Measurements from ENCODE around the gene DAPK2.

DAPK2 gene

GRCh38 chr15:63895787-63896218 is 150.5 kb downstream of the DAPK2 start:
- DNase-seq (ENCODE audit: low read depth in 4 of 4, low spot score in 1 of 4) = no peak

GRCh38 chr15:63895194-63895593 is 151.1 kb downstream of the DAPK2 start:
- DNase-seq (ENCODE audit: low read depth in 4 of 4, low spot score in 1 of 4) = no peak

DNA sequence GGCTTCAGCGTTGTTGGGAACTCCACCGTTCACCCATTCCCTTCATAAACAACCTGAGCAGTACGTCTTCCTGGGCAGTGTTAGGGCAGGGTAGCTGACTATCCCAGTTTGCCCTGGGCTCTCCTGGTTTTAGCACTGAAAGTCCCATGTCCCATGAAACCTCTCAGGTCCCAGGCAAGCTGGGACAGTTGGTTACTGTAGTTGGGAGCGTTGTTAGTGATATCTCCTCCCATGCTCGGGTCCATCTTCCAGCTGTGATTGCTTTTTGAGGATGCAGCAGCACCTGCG is 151.7 kb downstream of the DAPK2 start:
- no peak for DNase-seq (ENCODE audit: low read depth in 4 of 4, low spot score in 1 of 4)

DNA sequence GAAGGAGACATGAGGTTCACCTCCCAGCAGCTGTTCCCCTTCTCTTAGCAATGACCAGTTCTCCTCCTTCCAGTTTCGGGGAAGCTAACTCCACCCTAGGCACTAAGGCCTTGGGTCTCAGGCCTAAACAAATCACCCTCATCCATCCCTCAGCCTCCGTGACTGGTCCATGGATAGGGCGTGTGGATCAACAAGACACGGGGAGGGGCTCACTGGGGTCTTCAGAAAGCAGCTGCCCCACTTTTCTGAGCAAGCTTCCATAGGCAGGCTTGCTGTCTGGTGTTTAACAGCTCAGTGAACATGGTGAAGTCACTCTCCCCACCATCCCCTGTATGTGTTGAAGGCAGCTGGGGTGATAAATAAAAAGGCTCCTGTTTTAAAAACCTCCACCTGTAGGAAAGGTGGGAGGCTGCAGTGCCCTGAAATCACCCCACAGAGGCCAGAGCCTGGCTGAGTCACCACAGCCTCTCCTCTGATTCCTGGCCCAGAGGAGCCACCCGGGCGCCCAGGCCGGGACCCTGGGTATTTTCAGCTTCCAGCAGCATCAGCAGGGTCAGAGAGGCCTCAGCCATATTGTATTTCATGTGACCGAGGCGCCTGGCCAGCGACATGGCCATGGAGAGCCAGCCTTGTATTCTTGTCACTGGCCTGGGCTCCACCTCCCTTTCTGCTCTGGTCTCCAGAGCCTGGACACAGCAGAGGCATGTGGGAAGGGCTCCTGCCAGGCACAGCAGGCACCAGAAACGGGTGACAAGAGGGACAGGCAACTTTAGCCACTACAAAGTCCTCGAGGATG is 152.2 kb downstream of the DAPK2 start:
- no peak for DNase-seq (ENCODE audit: low read depth in 4 of 4, low spot score in 1 of 4)

DNA sequence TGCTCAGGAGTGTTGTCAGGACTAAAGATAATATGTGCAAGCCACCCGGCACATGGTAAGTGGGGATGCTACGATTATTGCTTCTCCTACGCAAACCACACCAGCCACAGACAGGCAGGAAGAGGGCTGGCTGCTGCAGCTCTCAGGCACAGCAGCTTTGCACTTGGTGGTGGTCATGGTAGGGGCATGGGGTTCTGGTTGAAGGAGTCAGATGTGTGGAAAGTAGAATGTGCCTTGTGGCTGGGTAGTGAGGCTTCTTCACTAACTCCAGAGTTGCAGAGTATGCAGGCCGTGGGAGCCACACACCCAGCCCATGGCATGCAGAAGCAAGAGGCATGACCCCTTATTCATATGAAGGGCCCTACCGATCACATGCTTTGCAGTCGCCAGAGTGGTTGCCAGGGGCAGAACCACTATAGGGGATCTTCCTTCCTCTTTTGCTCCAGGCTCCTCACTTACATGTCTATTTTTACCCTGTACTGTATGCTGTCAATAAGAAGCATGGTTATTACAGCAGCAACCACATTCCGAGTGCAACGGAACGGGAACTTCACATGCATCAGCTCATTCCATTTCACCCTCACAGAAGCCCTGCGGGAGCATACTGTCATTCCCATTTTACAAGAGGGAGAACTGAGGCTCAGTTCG is 153.4 kb downstream of the DAPK2 start:
- DNase-seq (ENCODE audit: low read depth in 4 of 4, low spot score in 1 of 4) = peak; percentile 26 to 65 (median 40)

- DNase-seq (ENCODE audit: low read depth in 4 of 4, low spot score in 1 of 4) = no peak
Measured at GRCh38 chr15:63891768-63892133, 154.5 kb downstream of the DAPK2 start.

GRCh38 chr15:63891079-63891767 is 155.1 kb downstream of the DAPK2 start:
- peak; percentile 57 to 70 (median 64) for DNase-seq (ENCODE audit: low read depth in 4 of 4, low spot score in 1 of 4)

- no peak for DNase-seq (ENCODE audit: low read depth in 4 of 4, low spot score in 1 of 4)
Measured at GRCh38 chr15:63890617-63891016, 155.7 kb downstream of the DAPK2 start.

DNA sequence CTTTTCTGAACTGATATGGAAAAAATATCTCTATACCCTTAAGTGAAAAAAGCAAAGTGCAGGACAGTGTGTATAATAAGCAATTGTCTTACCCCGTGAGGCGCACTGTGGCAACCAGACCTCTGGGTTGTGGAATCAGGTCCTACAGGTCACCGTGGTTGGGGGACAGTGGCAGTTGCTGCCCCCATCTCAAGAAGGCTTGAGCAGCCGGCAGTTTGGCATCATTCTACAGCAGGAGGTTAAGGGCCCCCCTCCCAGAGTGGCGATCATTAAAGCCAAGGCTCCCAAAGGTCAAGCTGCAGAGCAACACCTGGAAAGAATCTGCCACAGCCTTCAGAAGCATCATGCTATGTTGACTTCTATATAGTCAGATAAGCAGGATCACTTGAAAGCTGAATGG is 156.5 kb downstream of the DAPK2 start:
- DNase-seq (ENCODE audit: low read depth in 4 of 4, low spot score in 1 of 4) = no peak

- DNase-seq (ENCODE audit: low read depth in 4 of 4, low spot score in 1 of 4) = no peak
Measured at GRCh38 chr15:63888823-63889222, 157.5 kb downstream of the DAPK2 start.

GRCh38 chr15:63888146-63888545 is 158.1 kb downstream of the DAPK2 start:
- DNase-seq (ENCODE audit: low read depth in 4 of 4, low spot score in 1 of 4) = no peak

- no peak for DNase-seq (ENCODE audit: low read depth in 4 of 4, low spot score in 1 of 4)
Measured at GRCh38 chr15:63887630-63888029, 158.7 kb downstream of the DAPK2 start.

GRCh38 chr15:63884953-63885352 is 161.3 kb downstream of the DAPK2 start:
- DNase-seq (ENCODE audit: low read depth in 4 of 4, low spot score in 1 of 4) = no peak

GRCh38 chr15:63881431-63881830 is 164.9 kb downstream of the DAPK2 start:
- no peak for DNase-seq (ENCODE audit: low read depth in 4 of 4, low spot score in 1 of 4)

GRCh38 chr15:63880744-63881143 is 165.5 kb downstream of the DAPK2 start:
- DNase-seq (ENCODE audit: low read depth in 4 of 4, low spot score in 1 of 4) = no peak

DNA sequence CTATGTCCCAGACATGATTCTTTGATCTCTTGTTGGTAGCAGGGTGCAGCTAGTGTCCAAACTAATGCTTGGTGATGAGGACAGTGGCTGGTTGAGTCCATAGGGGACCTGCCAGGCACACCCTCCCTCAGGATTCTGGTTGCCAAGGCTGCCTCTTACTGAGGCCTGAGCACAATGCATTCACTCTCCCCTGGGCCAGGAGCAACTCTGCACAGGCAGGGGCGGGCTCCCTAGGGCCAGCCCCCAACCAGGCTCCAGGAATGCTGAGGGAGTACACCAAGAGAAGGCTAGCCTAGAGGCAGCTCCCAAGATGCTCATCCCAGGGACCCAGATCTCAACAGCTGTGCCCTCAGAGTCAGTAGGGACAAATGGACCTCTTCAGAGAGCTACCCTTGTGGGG is 166.3 kb downstream of the DAPK2 start:
- DNase-seq (ENCODE audit: low read depth in 4 of 4, low spot score in 1 of 4) = no peak

DNA sequence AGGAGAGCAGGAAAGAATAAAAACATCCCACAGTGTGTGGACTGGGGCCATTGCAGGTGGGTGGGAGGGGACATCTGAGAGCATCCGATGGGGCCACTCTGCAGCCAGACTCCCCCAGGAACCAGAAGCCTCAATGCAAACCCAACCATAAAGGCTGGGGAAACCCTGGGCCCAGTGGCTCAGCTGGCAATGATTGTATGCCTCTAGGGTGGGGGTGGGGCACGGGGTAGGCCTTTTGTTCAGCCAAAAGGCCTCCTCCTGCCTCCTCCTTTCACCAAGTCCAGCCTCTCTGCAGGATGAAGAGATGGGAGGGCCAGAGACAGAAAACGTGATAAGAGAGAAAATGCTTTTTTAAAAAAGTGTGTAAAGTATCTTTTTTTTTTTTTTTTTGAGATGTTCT is 167.1 kb downstream of the DAPK2 start:
- DNase-seq (ENCODE audit: low read depth in 4 of 4, low spot score in 1 of 4) = no peak

DNA sequence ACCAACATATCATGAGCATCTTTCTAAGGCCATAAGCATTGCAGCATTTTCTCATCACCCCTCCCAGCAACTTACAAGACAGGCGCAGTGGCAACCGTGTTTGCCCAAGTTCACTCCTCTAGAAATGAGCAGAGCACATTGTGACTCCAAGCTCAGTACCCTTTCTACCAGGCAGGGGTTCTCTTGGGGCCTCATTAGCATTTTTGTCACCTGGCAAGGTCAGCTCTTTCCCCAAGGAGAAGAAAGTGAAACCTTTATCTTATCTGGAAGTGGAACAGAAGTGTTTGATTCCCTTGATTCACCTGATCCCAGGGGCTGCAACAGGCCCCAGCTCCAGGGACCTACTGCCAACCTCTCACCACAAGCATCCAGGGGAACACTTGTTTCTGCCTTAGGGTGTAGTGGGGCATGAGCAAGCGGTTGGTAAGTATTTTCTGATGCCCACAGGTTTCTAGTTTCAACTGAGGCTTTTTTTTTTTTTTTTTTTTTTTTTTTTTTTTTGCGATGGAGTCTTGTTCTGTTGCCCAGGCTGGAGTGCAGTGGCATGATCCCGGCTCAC is 168.5 kb downstream of the DAPK2 start:
- DNase-seq (ENCODE audit: low read depth in 4 of 4, low spot score in 1 of 4) = no peak

- no peak for DNase-seq (ENCODE audit: low read depth in 4 of 4, low spot score in 1 of 4)
Measured at GRCh38 chr15:63876085-63876662, 170.1 kb downstream of the DAPK2 start.

DNA sequence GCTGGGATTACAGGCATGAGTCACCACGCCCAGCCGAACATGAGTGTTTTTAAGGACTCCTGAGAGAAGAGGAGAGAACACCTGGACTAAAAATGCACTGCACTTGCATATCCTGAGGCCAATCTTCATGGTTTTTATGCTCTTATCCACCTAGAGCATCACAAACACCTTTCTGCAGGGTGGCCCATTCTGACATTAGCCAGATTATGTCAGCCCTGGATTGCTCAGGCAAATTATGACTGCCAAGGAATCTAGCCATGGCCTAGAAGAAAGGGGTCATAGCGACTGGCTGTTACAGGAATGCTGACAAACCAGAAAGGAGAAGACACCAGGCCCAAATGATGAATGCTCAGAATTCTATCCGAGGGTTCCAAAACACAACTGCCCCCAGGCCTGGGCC is 171.7 kb downstream of the DAPK2 start:
- no peak for DNase-seq (ENCODE audit: low read depth in 4 of 4, low spot score in 1 of 4)

DNA sequence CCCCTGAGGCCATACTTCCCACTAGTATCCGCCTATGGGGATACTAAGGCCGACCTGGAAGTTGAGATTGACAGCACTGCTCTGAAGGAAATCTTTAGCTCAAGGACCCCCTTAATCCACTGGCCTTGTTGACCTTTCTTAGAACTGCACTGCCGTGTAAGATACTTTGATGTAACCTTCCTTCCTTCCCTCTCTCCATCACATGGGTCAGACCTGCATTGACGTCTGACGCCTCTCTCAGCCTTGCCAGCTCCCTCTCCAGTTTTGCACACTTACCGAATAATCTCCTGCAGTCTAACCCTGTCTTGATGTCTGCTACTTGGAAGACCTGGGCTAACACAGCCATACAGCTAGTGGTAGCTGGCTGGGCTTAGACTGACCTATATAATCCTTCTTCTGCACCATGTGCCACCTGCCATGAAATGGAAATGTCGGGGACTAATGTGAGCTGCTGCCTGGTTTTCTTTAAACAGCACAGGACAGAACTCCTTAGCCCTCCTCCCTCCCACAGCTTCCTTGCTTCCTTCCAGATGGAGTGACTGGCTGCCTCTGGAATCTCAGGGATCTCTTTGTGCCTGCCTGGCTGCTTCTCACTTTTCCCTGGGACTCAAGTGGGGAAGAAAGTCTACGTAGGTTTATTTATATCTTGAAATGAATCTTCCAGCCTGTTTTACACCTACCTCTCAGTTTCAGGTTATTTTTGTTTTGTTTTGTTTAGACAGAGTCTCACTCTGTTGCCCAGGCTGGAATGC is 173.3 kb downstream of the DAPK2 start:
- no peak for DNase-seq (ENCODE audit: low read depth in 4 of 4, low spot score in 1 of 4)
